Stimulated activated CD4-positive, alpha-beta T cell treated with anti-CD3 and anti-CD28 coated beads, TNF-alpha, amount 100 ng/mL, for 1 hour (primary cell): ENCODE results near the gene SLC25A12.
"Not testable (repeated sequence)": the region's sequence is repeated elsewhere in the genome, so short reads cannot be mapped to it uniquely, and the experiment has no call there.

Source experiments
- DNase-seq, 3 donors: peaks; one replicate each; pipeline ENCODE4 v3.0.0-alpha.2; 2020; ENCODE audit warnings: low read depth in 3 of 3, low spot score in 1 of 3

Gene SLC25A12

DNA sequence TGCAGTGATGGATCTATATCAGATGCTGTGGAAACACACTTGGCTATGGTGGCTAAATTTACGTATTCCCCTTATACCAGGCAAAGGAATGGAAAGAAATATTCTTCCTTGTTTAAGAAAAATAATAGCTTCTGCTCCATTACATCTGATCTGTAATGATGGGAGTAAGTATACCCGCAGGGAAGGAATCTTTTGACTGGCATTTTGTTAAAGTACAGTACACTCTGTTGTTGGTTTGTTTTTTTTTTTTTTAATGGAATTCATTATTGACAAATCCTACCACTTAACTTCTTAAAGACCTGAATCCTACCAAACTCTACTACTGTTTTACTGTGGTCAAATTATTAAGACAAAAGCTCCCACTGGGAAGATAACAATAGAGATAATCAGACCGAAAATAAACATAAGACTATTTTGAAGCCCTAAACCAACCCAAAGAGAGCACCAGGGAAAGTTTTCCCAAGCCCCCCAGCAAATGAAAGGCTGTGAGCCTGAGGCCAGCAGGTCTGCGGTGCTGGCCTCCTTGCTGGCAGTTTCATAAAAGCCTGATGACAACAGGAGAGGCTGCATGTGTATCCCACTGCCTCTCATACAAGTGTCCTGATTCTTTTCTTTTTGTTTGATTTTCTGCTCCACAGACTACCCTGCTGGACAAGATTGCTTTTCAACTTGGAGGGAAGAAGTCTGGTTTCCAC is 101.0 kb downstream of the SLC25A12 start:
- DNase-seq, result no peak

DNA sequence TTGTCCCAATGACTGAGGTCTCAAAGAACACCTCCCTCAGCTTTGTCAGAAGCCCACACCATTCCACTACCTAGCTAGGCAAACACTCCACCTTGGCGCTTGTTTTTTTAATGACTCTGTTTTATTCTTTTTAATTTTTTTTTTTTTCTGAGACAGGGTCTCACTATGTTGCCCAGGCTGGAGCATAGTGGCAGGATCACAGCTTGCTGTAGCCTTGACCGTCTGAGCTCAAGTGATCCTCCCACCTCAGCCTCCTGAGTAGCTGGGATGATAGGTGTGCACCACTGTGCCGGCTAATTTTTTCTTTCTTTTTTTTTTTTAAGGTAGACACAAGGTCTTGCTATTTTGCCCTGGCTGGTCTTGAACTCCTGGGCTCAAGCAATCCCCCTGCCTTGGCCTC is 101.9 kb downstream of the SLC25A12 start:
- no peak for DNase-seq

DNA sequence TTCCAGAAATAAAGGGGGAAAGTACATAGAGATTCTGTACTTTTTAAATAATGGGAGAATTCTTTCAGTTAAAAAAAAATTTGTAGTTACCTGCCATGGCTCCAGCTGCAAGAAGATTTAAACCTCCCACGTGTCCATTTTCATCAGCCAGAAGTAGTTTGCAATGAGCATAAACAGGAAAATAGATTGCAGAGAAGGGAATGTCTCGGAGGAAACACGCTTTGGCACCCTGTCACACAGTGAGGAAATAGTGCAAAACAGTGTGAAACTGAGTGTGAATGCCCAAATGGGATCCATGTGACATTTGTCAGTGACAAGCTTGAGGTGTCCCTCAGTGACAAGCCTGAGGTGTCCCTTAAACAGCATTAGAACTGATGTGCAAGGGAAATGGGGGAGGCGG is 102.7 kb downstream of the SLC25A12 start:
- no peak for DNase-seq

DNA sequence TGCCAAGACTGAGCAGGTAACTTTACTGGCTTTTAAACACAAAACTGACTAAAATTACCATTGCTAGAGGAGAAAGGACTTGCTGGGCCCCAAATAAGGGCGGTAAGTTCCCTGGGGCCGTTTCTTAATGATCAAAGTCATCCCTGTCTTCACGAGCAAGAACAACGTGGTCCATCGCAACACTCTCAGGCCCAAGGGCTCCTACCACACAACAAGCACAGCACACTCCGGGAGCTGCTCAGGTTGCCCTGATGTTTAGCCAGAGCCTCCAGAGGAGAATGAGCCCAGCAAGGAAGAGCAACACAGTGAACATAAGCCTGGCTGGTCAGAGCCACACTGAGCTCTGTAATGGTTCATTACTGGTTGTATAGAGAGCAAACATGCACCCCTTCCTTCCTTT is 104.1 kb downstream of the SLC25A12 start:
- DNase-seq, result no peak

DNA sequence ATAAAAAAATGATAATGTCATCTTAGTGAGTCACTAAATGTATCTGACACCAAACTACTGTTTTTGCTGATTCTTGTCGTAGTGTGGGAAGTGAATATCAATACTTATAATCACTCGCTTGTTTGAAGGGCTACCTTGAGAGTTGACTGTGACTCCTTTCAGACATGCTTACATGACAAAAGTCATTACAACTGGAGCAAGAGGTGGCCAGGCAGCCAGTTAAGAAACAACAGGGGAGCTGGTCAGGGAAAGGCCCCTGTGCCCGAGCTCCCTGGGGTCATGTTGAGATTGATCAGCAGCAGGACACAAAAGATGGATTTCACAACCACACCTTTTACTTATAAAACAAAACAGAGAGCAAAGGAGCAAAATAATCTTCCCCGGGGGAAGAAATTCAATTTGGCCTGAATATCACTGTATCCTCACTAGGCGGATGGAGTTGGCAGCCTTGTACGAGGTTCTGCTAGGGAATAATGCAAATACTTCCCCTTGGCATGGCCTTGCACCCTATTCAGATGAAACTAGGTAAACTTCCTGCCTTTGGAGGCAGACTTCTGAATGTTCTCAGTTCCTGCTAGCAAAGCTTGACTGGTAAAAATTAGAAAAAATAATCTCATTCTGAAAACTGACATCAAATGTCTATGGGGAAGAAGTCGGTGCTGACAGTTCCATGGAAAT is 105.6 kb downstream of the SLC25A12 start:
- DNase-seq, result no peak

DNA sequence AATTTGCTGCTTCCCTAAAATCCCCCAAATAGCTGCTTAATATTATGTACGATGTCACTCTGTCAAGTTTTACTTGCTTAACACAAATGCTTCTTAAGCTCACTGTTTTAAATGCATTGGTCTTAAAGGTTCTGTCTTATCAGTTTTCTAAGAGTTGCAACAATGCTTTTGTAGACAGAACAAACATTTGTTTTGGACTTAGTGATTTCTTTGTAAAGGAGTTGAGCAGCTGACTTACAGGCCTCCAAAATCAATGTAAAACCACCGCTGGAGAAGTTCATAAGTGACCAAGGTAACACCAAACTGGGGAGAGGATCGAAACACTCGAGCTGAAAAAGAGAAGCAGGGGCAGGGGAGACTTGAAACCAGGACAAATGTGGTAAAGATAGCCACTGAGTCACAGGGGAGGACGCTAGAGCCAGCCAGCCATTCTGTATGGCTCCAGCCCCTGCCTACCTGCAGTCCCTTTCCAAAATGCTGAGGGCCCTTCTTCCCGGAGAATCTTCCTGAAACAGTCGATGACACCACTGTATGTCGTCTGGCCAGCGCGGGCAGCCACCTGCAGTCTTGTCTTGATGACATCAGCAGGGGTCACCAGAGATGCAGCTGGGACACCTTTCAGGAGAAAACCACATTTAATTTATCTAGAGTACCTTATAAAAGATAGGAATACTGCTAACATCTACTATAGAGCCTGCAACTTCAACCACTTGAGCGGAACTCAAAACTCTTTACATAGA is 106.5 kb downstream of the SLC25A12 start:
- no peak for DNase-seq

DNA sequence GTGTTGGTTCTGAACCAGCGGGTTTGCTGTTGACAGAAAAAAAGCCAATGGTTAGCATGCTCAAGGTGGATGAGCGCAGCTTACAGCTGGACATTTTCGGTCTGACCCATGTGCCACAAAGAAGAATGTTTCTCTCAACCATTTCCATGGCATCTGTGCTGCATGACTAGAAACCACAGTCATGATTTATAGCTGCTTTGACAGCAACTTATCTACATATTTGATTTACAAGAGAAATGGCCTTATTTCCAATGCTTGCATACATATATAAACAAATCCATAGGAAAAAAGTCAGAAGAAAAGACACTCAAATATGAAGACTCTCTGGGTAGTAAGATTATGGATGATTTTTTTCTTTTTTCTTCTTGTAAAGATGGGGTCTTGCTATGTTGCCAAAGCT is 108.6 kb downstream of the SLC25A12 start:
- DNase-seq, result no peak

DNA sequence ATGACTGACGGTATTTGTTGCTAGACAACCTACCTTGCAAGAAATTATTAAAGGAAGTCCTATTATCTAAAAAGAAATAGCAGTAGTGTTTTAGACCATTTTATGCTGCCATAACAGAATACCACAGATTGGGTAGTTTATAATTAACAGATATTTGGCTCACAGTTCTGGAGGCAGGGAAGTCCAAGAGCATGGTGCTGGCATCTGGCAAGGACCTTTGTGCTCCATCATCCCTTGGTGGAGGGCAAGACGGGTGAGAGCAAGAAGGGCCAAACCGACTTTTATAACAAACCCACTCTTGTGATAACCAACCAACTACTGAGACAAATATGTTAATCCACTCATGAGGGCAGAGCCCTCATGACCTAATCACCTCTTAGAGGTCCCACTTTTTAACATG is 115.5 kb downstream of the SLC25A12 start:
- no peak for DNase-seq

DNA sequence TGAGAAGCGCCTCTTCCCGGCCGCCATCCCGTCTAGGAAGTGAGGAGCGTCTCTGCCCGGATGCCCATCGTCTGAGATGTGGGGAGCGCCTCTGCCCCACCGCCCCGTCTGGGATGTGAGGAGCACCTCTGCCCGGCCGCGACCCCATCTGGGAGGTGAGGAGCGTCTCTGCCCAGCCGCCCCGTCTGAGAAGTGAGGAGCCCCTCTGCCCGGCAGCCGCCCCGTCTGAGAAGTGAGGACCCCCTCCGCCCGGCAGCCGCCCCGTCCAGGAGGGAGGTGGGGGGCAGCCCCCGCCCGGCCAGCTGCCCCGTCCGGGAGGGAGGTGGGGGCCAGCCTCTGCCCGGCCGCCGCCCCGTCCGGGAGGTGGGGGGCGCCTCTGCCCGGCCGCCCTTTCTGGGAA is 119.5 kb downstream of the SLC25A12 start:
- DNase-seq, result not testable (repeated sequence)

DNA sequence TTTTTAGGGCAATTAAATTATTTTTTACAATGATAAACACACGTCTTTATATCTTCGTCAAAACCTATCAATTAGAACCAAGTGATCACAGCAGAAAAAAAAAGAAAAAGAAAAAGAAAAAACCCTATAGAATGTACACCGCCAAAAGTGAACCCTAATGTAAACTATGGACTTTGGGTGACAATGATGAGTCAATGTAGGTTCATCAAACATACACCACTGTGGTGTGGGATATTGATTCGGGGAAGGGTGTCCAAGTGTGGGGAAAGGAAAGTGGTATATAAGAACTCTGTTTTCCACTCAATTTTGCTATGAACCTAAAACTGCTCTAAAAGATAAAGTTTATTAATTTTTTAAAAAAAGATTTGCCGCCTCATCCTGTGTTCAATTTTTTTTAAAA is 121.7 kb downstream of the SLC25A12 start:
- no peak for DNase-seq

DNA sequence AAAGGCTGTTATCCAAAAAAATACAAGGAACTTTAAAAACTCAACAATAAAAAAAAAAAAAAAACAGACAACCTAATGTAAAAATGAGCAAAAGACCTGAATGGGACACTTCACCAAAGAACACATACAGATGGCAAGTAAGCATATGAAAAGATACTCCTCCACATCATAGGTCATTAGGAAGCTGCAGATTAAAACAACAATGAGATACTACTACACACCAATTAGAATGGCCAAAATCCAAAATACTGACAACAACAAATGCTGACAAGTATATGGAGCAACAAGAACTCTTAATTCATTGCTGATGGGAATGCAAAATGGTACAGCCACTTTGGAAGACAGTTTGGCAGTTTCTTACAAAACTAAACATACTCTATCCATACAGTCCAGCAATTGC is 122.6 kb downstream of the SLC25A12 start:
- DNase-seq, result no peak

DNA sequence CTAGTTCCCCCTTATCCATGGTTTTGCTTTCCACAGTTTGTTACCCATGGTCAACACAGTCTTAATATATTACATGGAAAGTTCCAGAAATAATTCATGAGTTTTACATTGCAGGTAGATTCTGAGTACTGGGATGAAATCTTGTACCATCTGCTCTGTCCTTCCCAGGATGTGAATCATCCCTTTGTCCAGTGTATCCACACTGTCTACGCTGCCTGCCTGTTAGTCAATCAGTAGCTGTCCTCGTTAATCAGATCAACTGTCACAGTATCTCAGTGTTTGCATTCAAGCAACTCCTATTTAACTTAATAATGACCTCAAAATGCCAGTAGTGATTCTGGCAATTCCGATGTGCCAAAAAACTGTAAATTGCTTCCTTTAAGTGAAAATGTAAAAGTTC is 130.4 kb downstream of the SLC25A12 start:
- DNase-seq, result no peak

DNA sequence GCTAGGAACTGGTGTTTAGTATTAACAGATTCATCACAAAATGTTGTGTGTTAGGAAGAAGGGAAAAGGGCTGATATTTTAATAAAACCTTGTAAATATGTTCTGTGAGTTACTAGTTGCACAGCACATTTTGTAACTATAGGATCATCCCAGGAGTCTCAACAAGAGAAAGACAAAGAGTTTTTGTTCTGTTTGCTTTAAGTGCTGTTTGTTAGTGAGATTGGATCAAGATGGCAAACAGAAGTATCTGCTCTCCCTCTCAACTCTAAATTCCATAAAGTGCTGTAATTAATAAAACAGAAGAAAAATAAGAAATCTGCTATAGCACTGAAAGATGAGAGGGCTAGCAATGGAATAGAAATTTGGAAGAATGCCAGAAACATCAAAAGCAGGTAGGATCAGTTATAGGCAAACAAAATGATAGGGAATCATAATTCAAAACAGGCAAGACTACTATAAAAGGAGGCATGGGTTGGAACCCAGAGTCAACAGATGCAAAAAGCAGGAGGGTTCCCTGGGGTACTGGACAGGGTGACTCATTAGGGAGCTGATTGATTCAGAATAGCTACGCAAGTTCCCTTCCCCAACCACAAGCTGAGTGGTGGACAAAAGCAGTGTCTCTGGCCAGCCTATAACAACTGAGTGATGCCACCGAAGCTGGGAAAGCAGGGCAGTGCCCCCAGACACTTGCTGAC is 131.0 kb downstream of the SLC25A12 start:
- DNase-seq, result no peak

DNA sequence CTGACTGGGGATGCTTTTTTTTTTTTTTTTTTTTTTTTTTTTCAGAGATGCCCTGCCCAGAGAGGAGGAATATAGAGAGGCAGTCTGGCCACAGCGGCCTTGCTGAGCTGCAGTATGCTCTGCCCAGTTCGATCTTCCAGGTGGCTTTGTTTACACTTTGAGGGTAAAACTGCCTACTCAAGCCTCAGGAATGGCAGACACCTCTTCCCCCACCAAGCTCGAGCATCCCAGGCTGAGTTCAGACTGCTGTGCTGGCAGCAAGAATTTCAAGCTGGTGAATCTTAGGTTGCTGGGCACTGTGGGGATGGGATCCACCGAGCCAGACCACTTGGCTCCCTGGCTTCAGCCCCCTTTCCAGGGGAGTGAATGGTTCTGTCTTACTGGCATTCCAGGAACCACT is 132.9 kb downstream of the SLC25A12 start:
- not testable (repeated sequence) for DNase-seq

DNA sequence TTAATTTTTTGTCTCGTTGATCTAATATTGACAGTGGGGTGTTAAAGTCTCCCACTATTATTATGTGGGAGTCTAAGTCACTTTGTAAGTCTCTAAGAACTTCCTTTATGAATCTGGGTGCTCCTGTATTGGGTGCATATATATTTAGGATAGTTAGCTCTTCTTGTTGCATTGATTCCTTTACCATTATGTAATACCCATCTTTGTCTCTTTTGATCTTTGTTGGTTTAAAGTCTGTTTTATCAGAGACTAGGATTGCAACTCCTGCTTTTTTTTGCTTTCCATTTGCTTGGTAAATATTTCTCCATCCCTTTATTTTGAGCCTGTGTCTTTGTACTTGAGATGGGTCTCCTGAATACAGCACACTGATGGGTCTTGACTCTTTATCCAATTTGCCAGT is 135.3 kb downstream of the SLC25A12 start:
- DNase-seq, result not testable (repeated sequence)

DNA sequence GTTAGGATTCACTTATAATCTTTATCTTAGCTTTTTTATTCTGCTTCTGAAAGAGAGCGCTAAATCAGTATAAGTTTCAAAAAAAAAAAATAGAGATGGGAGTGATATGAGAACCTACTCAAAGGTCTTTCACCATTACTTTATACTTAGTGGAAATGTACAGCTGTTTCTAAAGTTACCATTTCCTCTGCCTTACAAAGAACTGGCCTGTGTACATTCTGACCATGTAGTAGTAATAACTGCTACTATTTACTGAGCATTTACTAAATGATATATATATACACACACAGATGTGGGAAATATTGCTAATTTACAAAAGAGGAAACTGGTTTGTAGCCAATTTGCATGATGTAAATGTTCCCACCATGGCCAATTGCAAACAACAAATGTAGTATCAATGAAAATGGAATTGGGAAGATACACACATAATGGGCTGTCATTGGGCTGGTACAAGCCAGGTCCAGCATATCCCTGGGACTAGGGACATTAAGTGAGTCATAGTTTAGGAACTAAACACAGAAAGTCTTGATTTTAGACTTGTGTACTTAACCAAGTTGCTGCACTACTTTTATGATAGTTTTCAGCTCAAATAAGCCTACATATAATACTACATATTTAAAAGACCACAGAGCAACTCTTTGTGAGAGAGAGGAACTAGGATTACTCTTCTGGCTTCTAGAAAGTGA is 139.6 kb downstream of the SLC25A12 start:
- no peak for DNase-seq

DNA sequence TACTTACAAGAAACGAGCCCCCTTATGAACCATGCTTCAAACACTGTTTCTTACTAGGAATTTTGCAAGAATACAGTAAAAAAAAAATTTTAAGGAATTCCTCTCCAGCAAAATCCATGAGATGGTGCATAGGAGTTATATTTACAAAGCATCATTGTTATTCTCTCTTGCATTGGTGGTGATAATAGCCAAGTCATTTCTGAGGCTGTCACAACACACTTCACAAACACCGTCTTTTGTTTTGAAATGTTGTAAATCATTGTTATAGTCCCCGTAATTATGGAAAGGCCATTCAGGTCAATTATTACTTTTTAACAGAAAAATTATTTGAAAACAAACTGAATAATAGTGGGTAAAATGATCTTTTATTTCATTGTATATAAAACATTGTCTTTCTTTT is 146.7 kb downstream of the SLC25A12 start:
- DNase-seq, result no peak

DNA sequence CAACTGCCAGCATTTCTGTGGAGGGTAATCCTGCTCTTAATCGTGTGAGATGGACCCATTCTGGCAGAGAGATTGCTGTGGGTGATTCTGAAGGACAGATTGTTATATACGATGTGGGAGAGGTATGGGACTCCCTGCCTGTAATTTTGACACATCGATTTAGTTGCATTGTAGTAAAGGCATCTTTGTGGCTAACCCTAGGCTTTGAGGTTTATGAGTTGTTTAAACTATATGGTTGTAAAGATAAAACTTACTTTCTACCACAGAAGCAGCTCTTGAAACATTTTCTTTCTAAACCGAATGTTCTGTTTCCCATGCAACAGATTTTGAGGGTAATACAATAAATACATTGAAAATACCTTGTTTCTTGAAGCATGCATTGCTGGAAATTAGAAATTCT is 148.2 kb downstream of the SLC25A12 start:
- DNase-seq, result no peak

DNA sequence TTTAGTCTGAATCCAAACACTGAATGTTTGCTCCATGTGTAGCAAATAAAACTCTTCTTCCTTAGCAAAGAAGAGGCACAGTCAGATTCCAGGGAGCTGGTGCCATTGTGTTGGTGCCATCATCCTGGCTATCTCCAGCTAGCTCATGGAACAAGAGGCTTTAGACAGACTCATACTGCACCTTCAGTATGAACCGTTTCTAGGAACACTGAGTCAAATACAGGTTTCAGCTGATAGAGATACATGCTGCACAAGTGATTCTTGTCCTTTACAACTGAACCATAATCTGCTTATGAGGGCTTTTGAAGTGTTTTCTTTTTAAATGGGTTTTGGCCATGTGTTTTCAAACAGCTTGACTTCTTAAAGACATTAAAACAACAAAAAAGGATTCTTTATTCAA is 148.9 kb downstream of the SLC25A12 start:
- no peak for DNase-seq

DNA sequence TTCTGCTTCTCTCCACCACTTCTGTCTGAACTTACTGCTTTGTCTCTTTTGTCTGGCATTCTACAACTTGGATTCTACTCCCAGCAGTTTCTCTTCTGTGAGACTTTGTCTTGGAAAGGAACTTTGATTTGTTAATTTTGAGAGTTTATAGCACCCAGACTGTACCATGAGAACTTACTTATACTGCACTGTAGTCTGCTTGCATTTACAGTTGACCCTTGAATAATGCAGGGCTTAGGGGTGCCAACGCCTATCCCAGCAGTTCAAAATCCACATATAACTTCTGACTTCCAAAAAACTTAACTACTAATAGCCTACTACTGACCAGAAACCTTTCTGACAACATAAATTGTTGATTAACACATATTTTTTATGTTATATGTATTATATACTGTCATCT is 151.3 kb downstream of the SLC25A12 start:
- DNase-seq, result no peak

DNA sequence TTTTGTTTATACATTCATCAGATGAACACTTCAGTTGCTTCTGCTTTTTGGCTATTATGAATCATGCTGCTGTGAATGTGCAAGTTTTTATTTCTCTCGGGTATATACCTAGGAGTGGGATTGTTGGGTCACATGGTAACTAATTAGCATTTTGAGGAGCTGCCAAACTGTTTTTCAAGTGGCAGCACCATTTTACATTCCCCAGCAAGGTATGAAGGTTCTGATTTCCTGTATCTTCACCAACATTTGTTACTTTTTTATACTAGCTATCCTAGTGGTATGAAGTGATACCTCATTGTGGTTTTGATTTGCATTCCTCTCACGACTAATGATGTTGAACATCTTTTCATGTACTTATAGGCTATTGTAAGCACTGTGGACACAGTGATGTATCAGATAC is 152.9 kb downstream of the SLC25A12 start:
- DNase-seq, result no peak
